Rectal smooth muscle tissue (tissue), 1 donor: ENCODE data around the gene NFKBIL1.
"Not testable (repeated sequence)": the region's sequence is repeated elsewhere in the genome, so short reads cannot be mapped to it uniquely, and the experiment has no call there.

Experiments used
- H3K27ac ChIP-seq: one replicate; pipeline ENCODE4 v1.7.0; 2013; ENCODE audit warnings: low read depth, low read length, inconsistent platforms
- H3K27me3 ChIP-seq: one replicate; pipeline ENCODE4 v1.7.0; 2013; ENCODE audit warnings: low read length; ENCODE audit not compliant: control insufficient read depth, insufficient read depth
- H3K36me3 ChIP-seq: one replicate; pipeline ENCODE4 v1.7.0; 2013; ENCODE audit warnings: low read length; ENCODE audit not compliant: control insufficient read depth, insufficient read depth
- H3K4me1 ChIP-seq: one replicate; pipeline ENCODE4 v1.7.0; 2013; ENCODE audit warnings: low read length; ENCODE audit not compliant: control insufficient read depth, insufficient read depth
- H3K4me3 ChIP-seq: one replicate; pipeline ENCODE4 v1.7.0; 2013; ENCODE audit warnings: low read length
- H3K9ac ChIP-seq: one replicate; pipeline ENCODE4 v1.7.0; 2013; ENCODE audit warnings: low read length

NFKBIL1 gene, protein sequence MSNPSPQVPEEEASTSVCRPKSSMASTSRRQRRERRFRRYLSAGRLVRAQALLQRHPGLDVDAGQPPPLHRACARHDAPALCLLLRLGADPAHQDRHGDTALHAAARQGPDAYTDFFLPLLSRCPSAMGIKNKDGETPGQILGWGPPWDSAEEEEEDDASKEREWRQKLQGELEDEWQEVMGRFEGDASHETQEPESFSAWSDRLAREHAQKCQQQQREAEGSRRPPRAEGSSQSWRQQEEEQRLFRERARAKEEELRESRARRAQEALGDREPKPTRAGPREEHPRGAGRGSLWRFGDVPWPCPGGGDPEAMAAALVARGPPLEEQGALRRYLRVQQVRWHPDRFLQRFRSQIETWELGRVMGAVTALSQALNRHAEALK

GRCh38 chr6:31546958-31547726 is at the start of gene NFKBIL1:
NFKBIL1 (plus strand) TSS chr6:31547608; CDS start chr6:31547695, 87 bp downstream.
- peaks cover 5% of the 10 kb centered on the region for H3K36me3 ChIP-seq
- H3K27ac ChIP-seq: peak within 1 kb of the TSS; percentile 87
- peak within 1 kb of the TSS; percentile 63 for H3K4me3 ChIP-seq
- no peak within 1 kb of the TSS for H3K9ac ChIP-seq
- H3K4me1 ChIP-seq: peaks cover 12% of the 10 kb centered on the region
- H3K27me3 ChIP-seq: no peaks in the 10 kb centered on the region

GRCh38 chr6:31498748-31499147 is 48.7 kb upstream of the NFKBIL1 start:
- Histone ChIP-seq H3K27me3 (peaks cover 10% of the 10 kb centered on the region), H3K4me3 (no peak overlapping the region), H3K9ac (no peak overlapping the region), H3K4me1 (no peaks in the 10 kb centered on the region), H3K27ac (no peak overlapping the region), H3K36me3 (no peaks in the 10 kb centered on the region)

GRCh38 chr6:31499648-31500047 is 47.8 kb upstream of the NFKBIL1 start:
- not testable (repeated sequence) for H3K36me3 ChIP-seq, H3K27ac ChIP-seq, H3K27me3 ChIP-seq, H3K4me3 ChIP-seq, H3K9ac ChIP-seq, H3K4me1 ChIP-seq

DNA sequence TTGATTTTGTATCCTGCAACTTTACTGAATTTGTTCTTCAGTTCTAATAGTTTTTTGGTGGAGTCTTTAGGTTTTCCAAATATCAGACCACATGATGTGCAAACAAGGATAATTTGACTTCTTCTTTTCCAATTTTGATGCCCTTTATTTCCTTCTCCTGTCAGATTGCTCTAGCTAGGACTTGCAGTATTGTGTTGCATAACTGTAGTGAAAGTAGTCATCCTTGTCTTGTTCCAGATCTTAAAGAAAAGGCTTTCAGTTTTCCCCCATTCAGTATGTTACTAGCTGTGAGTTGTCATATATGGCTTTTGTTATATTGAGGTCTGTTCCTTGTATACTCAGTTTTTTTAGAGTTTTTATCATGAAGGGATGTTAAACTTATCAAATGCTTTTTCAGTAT is 44.8 kb upstream of the NFKBIL1 start:
- H3K27me3 ChIP-seq: peaks cover 6% of the 10 kb centered on the region
- H3K36me3 ChIP-seq: peaks cover 3% of the 10 kb centered on the region
- H3K27ac ChIP-seq: no peak overlapping the region
- H3K4me3 ChIP-seq: no peak overlapping the region
- H3K4me1 ChIP-seq: no peaks in the 10 kb centered on the region
- no peak overlapping the region for H3K9ac ChIP-seq

DNA sequence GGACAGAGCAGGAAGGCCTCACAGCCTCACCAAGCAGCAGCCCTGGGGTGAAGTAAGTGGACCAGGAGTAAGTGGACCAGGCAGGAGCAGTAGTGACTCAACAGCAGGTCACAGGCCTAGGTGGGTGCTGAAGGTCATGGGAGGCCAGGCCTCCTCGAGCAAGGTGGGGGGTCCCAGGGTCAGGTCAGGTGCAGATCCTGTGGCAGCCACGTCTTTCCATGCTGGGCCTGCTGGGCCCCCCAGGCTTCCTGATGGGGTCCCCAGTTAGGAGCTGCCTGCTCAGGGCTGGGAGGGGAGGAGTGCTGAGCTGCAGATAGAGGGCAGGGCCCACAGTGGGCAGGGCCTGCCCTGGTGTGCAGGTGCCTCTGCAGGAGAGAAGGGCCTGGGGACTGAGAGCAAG is 38.4 kb upstream of the NFKBIL1 start:
- H3K27ac ChIP-seq, H3K4me1 ChIP-seq, H3K27me3 ChIP-seq, H3K9ac ChIP-seq, H3K36me3 ChIP-seq, H3K4me3 ChIP-seq: not testable (repeated sequence)

DNA sequence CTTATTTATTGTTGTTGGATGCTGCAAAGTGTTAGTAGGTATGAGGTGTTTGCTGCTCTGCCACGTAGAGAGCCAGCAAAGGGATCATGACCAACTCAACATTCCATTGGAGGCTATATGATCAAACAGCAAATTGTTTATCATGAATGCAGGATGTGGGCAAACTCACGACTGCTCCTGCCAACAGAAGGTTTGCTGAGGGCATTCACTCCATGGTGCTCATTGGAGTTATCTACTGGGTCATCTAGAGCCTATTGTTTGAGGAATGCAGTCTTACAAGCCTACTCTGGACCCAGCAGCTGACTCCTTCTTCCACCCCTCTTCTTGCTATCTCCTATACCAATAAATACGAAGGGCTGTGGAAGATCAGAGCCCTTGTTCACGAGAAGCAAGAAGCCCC is 37.4 kb upstream of the NFKBIL1 start:
- H3K36me3 ChIP-seq: peaks cover 3% of the 10 kb centered on the region
- H3K27me3 ChIP-seq: no peaks in the 10 kb centered on the region
- H3K27ac ChIP-seq: no peak overlapping the region
- H3K9ac ChIP-seq: no peak overlapping the region
- no peak overlapping the region for H3K4me3 ChIP-seq
- H3K4me1 ChIP-seq: no peaks in the 10 kb centered on the region

DNA sequence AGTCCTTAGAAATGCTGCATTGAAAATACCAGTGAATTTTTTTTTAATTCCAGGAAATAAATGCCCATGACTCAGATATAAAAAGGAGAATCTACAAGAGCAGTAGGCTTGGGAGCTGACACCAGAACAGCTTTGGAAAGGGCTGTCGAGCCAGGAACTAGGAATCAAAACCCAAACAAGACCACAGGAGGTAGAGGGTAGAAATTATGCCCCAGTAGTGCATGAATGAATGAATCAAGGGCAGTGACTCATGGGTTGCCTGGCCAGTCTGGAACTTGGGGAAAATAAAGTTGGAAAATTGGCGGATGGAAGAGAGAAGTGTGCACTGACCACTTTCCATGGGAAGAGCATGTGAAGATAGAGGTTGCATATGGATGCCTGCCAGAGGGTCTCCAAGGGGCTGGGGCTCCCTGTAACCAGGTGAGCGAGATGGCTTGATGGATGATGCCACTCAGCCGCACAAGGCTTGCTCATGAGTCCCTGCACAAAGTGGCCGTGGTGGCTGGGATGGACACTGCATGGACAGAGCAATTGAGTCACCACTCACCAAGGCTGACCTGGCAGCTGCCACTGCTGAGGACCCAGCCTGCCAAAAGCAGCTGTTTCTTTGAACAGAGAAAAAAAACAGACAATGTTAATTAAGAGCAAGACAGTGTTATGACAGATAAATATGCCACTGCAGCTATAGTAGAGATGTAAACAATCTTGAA is 33.8 kb upstream of the NFKBIL1 start:
- Histone ChIP-seq H3K27me3 (no peaks in the 10 kb centered on the region), H3K27ac (no peak overlapping the region), H3K9ac (no peak overlapping the region), H3K4me3 (no peak overlapping the region), H3K36me3 (no peaks in the 10 kb centered on the region), H3K4me1 (no peaks in the 10 kb centered on the region)

DNA sequence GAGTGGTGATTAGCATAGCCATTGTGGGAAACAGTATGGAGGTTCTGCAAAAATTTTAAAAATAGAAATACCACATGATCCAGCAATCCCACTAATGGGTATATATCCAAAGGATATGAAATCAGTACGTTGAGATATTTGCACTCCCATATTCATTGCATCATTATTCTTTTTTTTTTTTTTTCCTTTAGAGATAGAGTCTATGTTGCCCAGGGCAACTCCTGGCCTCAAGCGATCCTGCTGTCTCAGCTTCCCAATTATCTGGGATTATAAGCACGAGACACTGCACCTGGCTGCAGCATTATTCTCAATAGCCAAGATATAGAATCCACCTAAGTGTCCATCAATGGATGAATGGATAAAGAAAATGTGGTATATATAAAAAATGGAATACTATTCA is 25.6 kb upstream of the NFKBIL1 start:
- H3K4me3 ChIP-seq: no peak overlapping the region
- H3K27me3 ChIP-seq: no peaks in the 10 kb centered on the region
- H3K4me1 ChIP-seq: no peaks in the 10 kb centered on the region
- H3K27ac ChIP-seq: no peak overlapping the region
- no peak overlapping the region for H3K9ac ChIP-seq
- no peaks in the 10 kb centered on the region for H3K36me3 ChIP-seq

GRCh38 chr6:31525553-31525931 is 21.9 kb upstream of the NFKBIL1 start:
- Histone ChIP-seq H3K27ac (no peak overlapping the region), H3K9ac (no peak overlapping the region), H3K36me3 (peaks cover 10% of the 10 kb centered on the region), H3K4me1 (no peaks in the 10 kb centered on the region), H3K4me3 (no peak overlapping the region), H3K27me3 (no peaks in the 10 kb centered on the region)

GRCh38 chr6:31525932-31526591 is 21.3 kb upstream of the NFKBIL1 start:
- Histone ChIP-seq H3K9ac (no peak overlapping the region), H3K4me1 (no peaks in the 10 kb centered on the region), H3K36me3 (peaks cover 15% of the 10 kb centered on the region), H3K27me3 (no peaks in the 10 kb centered on the region), H3K4me3 (no peak overlapping the region), H3K27ac (no peak overlapping the region)

DNA sequence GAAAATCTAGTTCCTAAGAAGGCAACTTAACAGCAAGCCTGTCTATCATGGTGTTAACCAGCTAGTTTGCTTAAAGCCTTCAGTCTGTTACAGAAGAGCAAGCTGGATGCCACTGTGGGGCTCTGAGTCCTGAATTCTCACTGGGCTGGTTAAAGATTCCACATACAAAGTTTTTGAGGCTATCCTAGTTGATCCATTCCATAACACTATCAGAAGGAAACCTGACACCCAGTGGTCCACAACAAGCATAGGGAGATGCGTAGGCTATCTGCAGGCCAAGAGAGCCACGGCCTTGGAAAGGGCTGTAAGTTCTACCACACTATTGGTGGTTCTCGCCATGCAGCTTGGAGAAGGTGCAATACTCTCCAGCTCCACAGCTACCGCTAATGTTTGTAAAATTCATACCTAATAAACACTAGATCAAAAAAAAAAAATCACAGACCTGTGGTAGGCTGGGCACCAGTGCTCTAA is 19.1 kb upstream of the NFKBIL1 start:
- Histone ChIP-seq H3K4me1 (no peaks in the 10 kb centered on the region), H3K36me3 (peaks cover 26% of the 10 kb centered on the region), H3K9ac (no peak overlapping the region), H3K27me3 (no peaks in the 10 kb centered on the region), H3K4me3 (no peak overlapping the region), H3K27ac (no peak overlapping the region)

DNA sequence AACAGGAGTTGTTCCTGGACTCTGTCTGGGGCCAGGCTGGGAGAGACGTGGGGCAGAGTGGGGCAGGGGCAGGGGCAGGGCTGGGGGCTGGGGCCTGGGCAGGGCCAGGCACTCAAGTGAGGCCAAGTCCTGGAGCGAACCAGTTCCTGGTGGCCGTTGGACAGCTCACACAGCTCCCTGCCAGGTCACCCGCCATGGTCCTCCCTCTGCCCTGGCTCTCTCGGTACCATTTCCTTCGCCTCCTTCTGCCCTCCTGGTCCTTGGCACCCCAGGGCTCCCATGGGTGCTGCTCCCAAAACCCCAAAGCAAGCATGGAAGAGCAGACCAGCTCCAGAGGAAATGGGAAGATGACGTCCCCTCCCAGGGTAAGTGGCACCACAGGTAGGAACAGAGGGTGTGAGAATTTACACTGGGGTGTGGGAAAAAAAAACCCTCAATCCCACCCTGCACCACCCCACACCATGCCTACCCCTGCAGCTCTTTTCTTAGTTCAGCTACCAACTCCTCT is 18.5 kb upstream of the NFKBIL1 start, which contains the start of gene MCCD1:
Gene MCCD1, plus strand, starts transcription at position 142 of the 508 bp plus-strand sequence. Its CDS starts 53 bp downstream, at position 195.
- Histone ChIP-seq H3K4me3 (no peak within 1 kb of the TSS), H3K27me3 (no peaks in the 10 kb centered on the region), H3K27ac (no peak within 1 kb of the TSS), H3K4me1 (no peaks in the 10 kb centered on the region), H3K36me3 (peaks cover 26% of the 10 kb centered on the region), H3K9ac (no peak within 1 kb of the TSS)
